Ectodermal cell (in vitro differentiated cells): Measurements from ENCODE around the gene VANGL2.

Source experiments
- H3K27ac ChIP-seq: 2 replicates; pipeline ENCODE4 v1.7.0; 2013; ENCODE audit warnings: mild to moderate bottlenecking, low read depth, low read length; ENCODE audit not compliant: insufficient read depth, poor library complexity, severe bottlenecking
- H3K27me3 ChIP-seq: 2 replicates; pipeline ENCODE4 v1.7.0; 2013; ENCODE audit warnings: mild to moderate bottlenecking, low read length; ENCODE audit not compliant: insufficient read depth, control insufficient read depth, poor library complexity, severe bottlenecking
- H3K36me3 ChIP-seq: one replicate; pipeline ENCODE4 v1.7.0; 2013; ENCODE audit warnings: low read length; ENCODE audit not compliant: control insufficient read depth, insufficient read depth
- H3K4me1 ChIP-seq: one replicate; pipeline ENCODE4 v1.7.0; 2013; ENCODE audit warnings: low read length; ENCODE audit not compliant: control insufficient read depth, insufficient read depth
- H3K4me3 ChIP-seq: 2 replicates; pipeline ENCODE4 v1.7.0; 2013; ENCODE audit warnings: low read depth, low read length, control low read depth; ENCODE audit not compliant: insufficient read depth
- H3K9me3 ChIP-seq: 2 replicates; pipeline ENCODE4 v1.7.0; 2013; ENCODE audit warnings: mild to moderate bottlenecking, low read length, moderate library complexity; ENCODE audit not compliant: control insufficient read depth
- WGBS, 2 experiments: methylation state at CpG; one replicate each; pipeline ENCODE4 v1.1.7; 2013; ENCODE audit warnings: missing lambda C conversion rate in 2 of 2; 5-methylcytosine and 5-hydroxymethylcytosine counted together

Gene VANGL2

GRCh38 chr1:160459056-160459455, 58.7 kb downstream of the VANGL2 start:
- 81 to 92% methylated on average over 2 of the region's 2 CpGs for WGBS, 2 experiments
- no peaks in the 10 kb centered on the region for H3K27me3 ChIP-seq
- H3K36me3 ChIP-seq: no peaks in the 10 kb centered on the region

GRCh38 chr1:160459687-160460086, 59.3 kb downstream of the VANGL2 start:
- 88 to 100% methylated on average over 1 to 2 of the region's 2 CpGs for WGBS, 2 experiments
- peaks cover 5% of the 10 kb centered on the region for H3K4me1 ChIP-seq
- H3K9me3 ChIP-seq: no peaks in the 10 kb centered on the region
- H3K27me3 ChIP-seq: no peaks in the 10 kb centered on the region
- H3K36me3 ChIP-seq: no peaks in the 10 kb centered on the region
- no peak overlapping the region for H3K27ac ChIP-seq
- H3K4me3 ChIP-seq: no peak overlapping the region

More at GRCh38 chr1:160459056-160459455, 58.7 kb downstream of the VANGL2 start:
- Histone ChIP-seq H3K9me3 (no peaks in the 10 kb centered on the region), H3K4me1 (peaks cover 5% of the 10 kb centered on the region), H3K4me3 (no peak overlapping the region), H3K27ac (no peak overlapping the region)

- Histone ChIP-seq H3K27ac (no peak overlapping the region), H3K36me3 (no peaks in the 10 kb centered on the region), H3K9me3 (no peaks in the 10 kb centered on the region), H3K4me3 (no peak overlapping the region), H3K27me3 (no peaks in the 10 kb centered on the region), H3K4me1 (peaks cover 5% of the 10 kb centered on the region)
- 86 to 89% methylated on average over 5 of the region's 5 CpGs for WGBS, 2 experiments
Measured at GRCh38 chr1:160460214-160460642, 59.9 kb downstream of the VANGL2 start.

GRCh38 chr1:160460683-160461287, 60.4 kb downstream of the VANGL2 start:
- Histone ChIP-seq H3K27ac (no peak overlapping the region), H3K4me1 (peaks cover 5% of the 10 kb centered on the region), H3K27me3 (no peaks in the 10 kb centered on the region), H3K36me3 (no peaks in the 10 kb centered on the region), H3K4me3 (no peak overlapping the region), H3K9me3 (no peaks in the 10 kb centered on the region)
- WGBS, 2 experiments: 86 to 90% methylated on average over 4 of the region's 4 CpGs

- 87 to 93% methylated on average over 6 of the region's 6 CpGs for WGBS, 2 experiments
Measured at GRCh38 chr1:160465123-160465522, 64.8 kb downstream of the VANGL2 start.

GRCh38 chr1:160466961-160467360, 66.6 kb downstream of the VANGL2 start:
- H3K9me3 ChIP-seq: no peaks in the 10 kb centered on the region
- no peaks in the 10 kb centered on the region for H3K27me3 ChIP-seq
- H3K4me1 ChIP-seq: no peaks in the 10 kb centered on the region
- H3K4me3 ChIP-seq: no peak overlapping the region
- no peaks in the 10 kb centered on the region for H3K36me3 ChIP-seq
- 93 to 95% methylated on average over 2 of the region's 2 CpGs for WGBS, 2 experiments
- no peak overlapping the region for H3K27ac ChIP-seq

More at GRCh38 chr1:160465123-160465522, 64.8 kb downstream of the VANGL2 start:
- Histone ChIP-seq H3K36me3 (no peaks in the 10 kb centered on the region), H3K9me3 (no peaks in the 10 kb centered on the region), H3K27me3 (no peaks in the 10 kb centered on the region), H3K27ac (no peak overlapping the region), H3K4me3 (no peak overlapping the region), H3K4me1 (no peaks in the 10 kb centered on the region)

- H3K4me3 ChIP-seq: no peak overlapping the region
- H3K27me3 ChIP-seq: no peaks in the 10 kb centered on the region
Measured at GRCh38 chr1:160467576-160467975, 67.2 kb downstream of the VANGL2 start.

GRCh38 chr1:160471253-160471652, 70.9 kb downstream of the VANGL2 start:
- 90% methylated on average over 1 of the region's 1 CpG; no CpG with 5 or more reads in 1 of the 2 experiments for WGBS, 2 experiments
- Histone ChIP-seq H3K4me1 (no peaks in the 10 kb centered on the region), H3K27ac (no peak overlapping the region), H3K27me3 (no peaks in the 10 kb centered on the region), H3K9me3 (no peaks in the 10 kb centered on the region), H3K4me3 (no peak overlapping the region), H3K36me3 (no peaks in the 10 kb centered on the region)

More at GRCh38 chr1:160467576-160467975, 67.2 kb downstream of the VANGL2 start:
- H3K9me3 ChIP-seq: no peaks in the 10 kb centered on the region
- no peaks in the 10 kb centered on the region for H3K36me3 ChIP-seq
- no peaks in the 10 kb centered on the region for H3K4me1 ChIP-seq
- no peak overlapping the region for H3K27ac ChIP-seq

GRCh38 chr1:160472112-160472511, 71.7 kb downstream of the VANGL2 start:
- Histone ChIP-seq H3K4me3 (no peak overlapping the region), H3K9me3 (no peaks in the 10 kb centered on the region), H3K4me1 (no peaks in the 10 kb centered on the region), H3K27ac (no peak overlapping the region), H3K27me3 (no peaks in the 10 kb centered on the region), H3K36me3 (no peaks in the 10 kb centered on the region)
- WGBS, 2 experiments: 92 to 97% methylated on average over 3 of the region's 3 CpGs

- Histone ChIP-seq H3K27me3 (no peaks in the 10 kb centered on the region), H3K9me3 (no peaks in the 10 kb centered on the region), H3K36me3 (no peaks in the 10 kb centered on the region), H3K27ac (no peak overlapping the region), H3K4me1 (no peaks in the 10 kb centered on the region), H3K4me3 (no peak overlapping the region)
- 96 to 100% methylated on average over 1 of the region's 1 CpG for WGBS, 2 experiments
Measured at GRCh38 chr1:160474392-160475242, 74.3 kb downstream of the VANGL2 start.
